Measurements from ENCODE around the gene CNOT4. TPM values are rescaled to one million over a fixed set of nuclear protein-coding genes. Genes with fewer than 3 reads are reported as not detected.

CNOT4 gene
- total RNA-seq, 1 experiment from 2014 or later = 22.0 TPM

GRCh38 chr7:135365721-135366120 lies 144.2 kb downstream of the CNOT4 start:
- no peaks in the 10 kb centered on the region for H3K9me3 Mint-ChIP-seq (ENCODE audit: unreplicated experiment)
- TF ChIP-seq CTCF (IDR thresholded peaks at IDR 0.05; ENCODE audit: insufficient read depth in 1 of 2, low read depth in 1 of 2, low read length in 1 of 2, severe bottlenecking in 1 of 2, unreplicated experiment in 1 of 2) = no peak
- intact Hi-C loops (cut with micrococcal nuclease; ENCODE audit: unreplicated experiment) = no loop called here
- H3K4me3 Mint-ChIP-seq (ENCODE audit: unreplicated experiment) = no peak overlapping the region
- no peaks in the 10 kb centered on the region for H3K27me3 ChIP-seq (replicated peaks; ENCODE audit: control insufficient read depth, insufficient read depth, low read length)
- ChIA-PET CTCF (no interaction called here), POLR2A (no interaction called here)
- H3K4me1 Mint-ChIP-seq (ENCODE audit: low read depth, unreplicated experiment) = peaks cover 8% of the 10 kb centered on the region
- peaks cover 9% of the 10 kb centered on the region for H3K4me1 ChIP-seq
- no peaks in the 10 kb centered on the region for H3K27me3 Mint-ChIP-seq (ENCODE audit: insufficient read depth, unreplicated experiment)
- peaks cover 12% of the 10 kb centered on the region for H3K36me3 Mint-ChIP-seq (ENCODE audit: insufficient read depth, unreplicated experiment)
- no peak for DNase-seq
- BruUV-seq (replicated peaks) = no TSS peak
- no peaks in the 10 kb centered on the region for H3K9me3 ChIP-seq
- no peaks in the 10 kb centered on the region for H3K36me3 ChIP-seq (ENCODE audit: control insufficient read depth, insufficient read depth, low read length)
- no peak overlapping the region for H3K4me3 ChIP-seq (ENCODE audit: low read depth, low read length)
- H3K27ac Mint-ChIP-seq (ENCODE audit: unreplicated experiment) = no peak overlapping the region

- Mint-ChIP-seq H3K27me3 (ENCODE audit: insufficient read depth, unreplicated experiment) (no peaks in the 10 kb centered on the region), H3K9me3 (ENCODE audit: unreplicated experiment) (no peaks in the 10 kb centered on the region), H3K36me3 (ENCODE audit: insufficient read depth, unreplicated experiment) (peaks cover 12% of the 10 kb centered on the region), H3K4me1 (ENCODE audit: low read depth, unreplicated experiment) (peaks cover 8% of the 10 kb centered on the region), H3K4me3 (ENCODE audit: unreplicated experiment) (no peak overlapping the region), H3K27ac (ENCODE audit: unreplicated experiment) (no peak overlapping the region)
- Histone ChIP-seq H3K36me3 (ENCODE audit: control insufficient read depth, insufficient read depth, low read length) (no peaks in the 10 kb centered on the region), H3K4me1 (peaks cover 9% of the 10 kb centered on the region), H3K27me3 (replicated peaks; ENCODE audit: control insufficient read depth, insufficient read depth, low read length) (no peaks in the 10 kb centered on the region), H3K9me3 (no peaks in the 10 kb centered on the region), H3K4me3 (ENCODE audit: low read depth, low read length) (no peak overlapping the region)
- TF ChIP-seq CTCF (IDR thresholded peaks at IDR 0.05; ENCODE audit: insufficient read depth in 1 of 2, low read depth in 1 of 2, low read length in 1 of 2, severe bottlenecking in 1 of 2, unreplicated experiment in 1 of 2) = no peak
- ChIA-PET CTCF (interaction anchor here (1.2 kb wide), 1 partner anchor 90 kb away, joined by 3 read pairs; no protein-coding TSS in a partner anchor), POLR2A (no interaction called here)
- intact Hi-C loops (cut with micrococcal nuclease; ENCODE audit: unreplicated experiment) = no loop called here
- no TSS peak for BruUV-seq (replicated peaks)
- no peak for DNase-seq
These were observed 145.7 kb downstream of the CNOT4 start for GRCh38 chr7:135364206-135364605.

GRCh38 chr7:135362871-135363270 lies 147.0 kb downstream of the CNOT4 start:
- ChIA-PET CTCF (no interaction called here), POLR2A (no interaction called here)
- intact Hi-C loops (cut with micrococcal nuclease; ENCODE audit: unreplicated experiment) = no loop called here
- no peaks in the 10 kb centered on the region for H3K9me3 ChIP-seq
- Mint-ChIP-seq H3K4me1 (ENCODE audit: low read depth, unreplicated experiment) (peaks cover 8% of the 10 kb centered on the region), H3K27ac (ENCODE audit: unreplicated experiment) (no peak overlapping the region), H3K36me3 (ENCODE audit: insufficient read depth, unreplicated experiment) (peaks cover 12% of the 10 kb centered on the region), H3K27me3 (ENCODE audit: insufficient read depth, unreplicated experiment) (no peaks in the 10 kb centered on the region), H3K4me3 (ENCODE audit: unreplicated experiment) (no peak overlapping the region), H3K9me3 (ENCODE audit: unreplicated experiment) (no peaks in the 10 kb centered on the region)
- H3K4me3 ChIP-seq (ENCODE audit: low read depth, low read length) = no peak overlapping the region
- no peaks in the 10 kb centered on the region for H3K36me3 ChIP-seq (ENCODE audit: control insufficient read depth, insufficient read depth, low read length)
- H3K27me3 ChIP-seq (replicated peaks; ENCODE audit: control insufficient read depth, insufficient read depth, low read length) = no peaks in the 10 kb centered on the region
- BruUV-seq (replicated peaks) = no TSS peak
- TF ChIP-seq CTCF (IDR thresholded peaks at IDR 0.05; ENCODE audit: insufficient read depth in 1 of 2, low read depth in 1 of 2, low read length in 1 of 2, severe bottlenecking in 1 of 2, unreplicated experiment in 1 of 2) = no peak
- peaks cover 9% of the 10 kb centered on the region for H3K4me1 ChIP-seq
- DNase-seq = no peak
